HG03442 (cell line): Measurements from ENCODE around the gene MAP2K5.

ENCODE experiments used
- ATAC-seq: cut with Tn5 transposase; IDR thresholded peaks from one replicate; pipeline ENCODE4 v1.9.1; 2021; ENCODE audit warnings: mild to moderate bottlenecking, moderate library complexity; ENCODE audit not compliant: unreplicated experiment

Gene MAP2K5

DNA sequence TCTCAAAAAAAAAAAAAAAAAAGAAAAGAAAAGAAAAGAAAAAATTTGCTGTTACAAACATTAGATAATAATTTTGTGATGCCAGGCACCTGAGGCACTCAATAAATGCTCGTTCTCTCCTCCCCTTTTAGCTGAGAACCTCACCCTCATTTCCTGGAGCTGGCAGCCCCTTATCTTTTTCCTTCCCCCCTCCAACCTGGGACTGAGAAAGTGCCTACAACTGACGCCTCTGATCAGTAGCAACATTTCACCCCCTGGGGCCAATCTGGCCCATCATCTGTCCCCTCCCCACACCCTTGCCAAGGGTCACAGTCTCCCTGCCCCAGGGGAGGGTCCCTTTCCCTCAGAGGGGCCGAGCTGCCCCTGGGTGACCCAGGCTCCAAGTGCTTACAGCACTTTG is 309.9 kb downstream of the MAP2K5 start:
- ATAC-seq, result no peak

DNA sequence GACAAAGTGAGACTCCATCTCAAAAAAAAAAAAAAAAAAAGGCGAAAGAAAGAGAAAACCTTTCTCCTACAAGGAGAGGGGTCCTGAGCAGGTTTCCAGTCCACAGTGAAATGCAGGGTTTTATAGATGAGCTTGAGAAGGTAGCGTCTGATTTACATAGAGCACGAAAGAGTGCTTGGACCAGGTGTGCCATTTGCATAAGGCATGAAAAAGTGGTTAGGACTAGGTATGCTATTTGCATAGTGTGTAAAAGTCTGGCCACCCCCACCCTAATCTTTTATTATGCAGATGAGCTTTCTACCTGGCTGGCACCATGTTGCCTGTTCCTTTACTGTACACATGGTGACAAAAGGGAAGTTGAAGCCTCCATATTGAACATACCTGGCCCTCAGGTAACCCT is 311.0 kb downstream of the MAP2K5 start:
- ATAC-seq, result no peak

DNA sequence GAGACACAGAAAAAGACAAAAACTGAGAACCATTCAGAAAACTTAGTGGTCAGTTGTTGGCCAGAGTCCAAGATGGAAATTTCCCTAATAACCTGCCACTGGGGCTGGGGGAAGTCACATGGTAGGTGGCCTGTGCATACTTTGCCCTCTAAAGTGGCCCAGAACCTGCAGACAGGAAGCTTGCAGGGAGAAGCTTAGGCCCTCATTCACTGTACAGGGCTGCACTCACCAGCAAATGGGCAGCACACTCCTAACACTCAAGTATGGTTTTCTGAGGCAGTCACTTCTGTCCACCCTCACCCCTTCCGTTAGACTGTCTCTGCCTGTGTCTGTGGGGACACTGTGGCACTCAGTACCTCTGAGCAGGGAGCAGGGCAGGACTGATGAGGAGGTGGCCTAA is 311.9 kb downstream of the MAP2K5 start:
- no peak for ATAC-seq

DNA sequence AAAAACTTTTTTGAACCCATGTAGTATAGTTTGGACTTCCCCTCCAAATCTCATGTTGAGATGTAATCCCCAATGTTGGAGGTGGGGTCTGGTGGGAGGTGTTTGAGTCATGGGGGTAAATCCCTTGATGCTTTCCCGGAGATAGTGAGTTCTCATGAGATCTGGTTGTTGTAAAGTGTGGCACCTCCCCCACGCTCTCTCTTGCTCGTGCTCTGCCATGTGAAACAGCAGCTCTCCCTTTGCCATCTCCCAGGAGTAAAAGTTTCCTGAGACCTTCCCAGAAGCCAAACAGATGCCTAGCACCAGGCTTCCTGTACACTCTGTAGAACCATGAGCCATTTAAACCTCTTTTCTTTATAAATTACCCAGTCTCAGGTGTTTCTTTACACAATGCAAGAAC is 313.3 kb downstream of the MAP2K5 start:
- ATAC-seq, result no peak
